Measurements from ENCODE around the gene PPP2R1A. TPM values are rescaled to one million over a fixed set of nuclear protein-coding genes. Genes with fewer than 3 reads are reported as not detected.

The PPP2R1A gene
- total RNA-seq, 1 donor from 2014 or later: 163 TPM

- intact Hi-C loops (cut with DNase I): loop anchor here (2.0 kb wide), 1 partner anchor 68 kb away; no protein-coding TSS in a partner anchor
These were observed 40.8 kb downstream of the PPP2R1A start for GRCh38 chr19:52230685-52231084.

DNA sequence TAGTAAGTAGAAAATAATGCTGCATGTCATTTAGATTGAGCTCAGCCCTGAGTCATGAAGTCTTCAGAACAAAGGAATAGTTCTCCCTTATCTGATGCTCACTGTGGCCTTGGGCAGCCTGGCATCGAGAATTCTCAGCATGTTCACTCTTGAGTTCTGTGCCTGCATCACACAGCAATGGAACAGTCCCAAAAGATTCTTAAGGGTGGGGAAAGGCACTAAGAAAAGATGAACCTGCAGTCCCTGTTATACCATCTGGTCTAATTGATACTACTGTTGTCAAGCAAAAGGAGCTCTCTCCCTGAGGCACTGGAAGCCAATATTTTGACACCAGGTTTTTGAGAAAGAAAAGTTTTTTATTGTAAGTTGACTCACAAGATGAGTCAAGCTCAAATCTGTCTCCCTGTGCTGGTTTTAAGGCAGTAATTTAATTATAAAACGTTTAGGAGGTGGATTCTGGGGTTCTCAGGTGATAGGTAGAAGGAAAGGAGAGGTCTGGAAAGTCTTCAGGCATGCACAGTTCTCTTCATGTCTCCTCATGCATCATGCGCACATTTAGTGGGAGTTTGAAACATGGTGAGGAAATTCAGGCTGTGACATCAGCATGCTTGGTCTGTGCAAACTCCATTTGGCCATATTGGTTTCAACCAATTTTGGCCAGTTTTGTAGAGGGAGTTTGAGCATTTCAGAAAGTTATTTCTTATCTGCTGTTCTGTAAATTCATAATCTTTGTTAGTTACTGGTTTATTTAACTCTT, 41.5 kb downstream of the PPP2R1A start:
- TF ChIP-seq POLR2AphosphoS5 (IDR thresholded peaks at IDR 0.05; ENCODE audit: insufficient read depth in 1 of 2, low read depth in 1 of 2): no peak
- no peak for TF ChIP-seq POLR2A (IDR thresholded peaks at IDR 0.05)
- TF ChIP-seq, protein P1, sequence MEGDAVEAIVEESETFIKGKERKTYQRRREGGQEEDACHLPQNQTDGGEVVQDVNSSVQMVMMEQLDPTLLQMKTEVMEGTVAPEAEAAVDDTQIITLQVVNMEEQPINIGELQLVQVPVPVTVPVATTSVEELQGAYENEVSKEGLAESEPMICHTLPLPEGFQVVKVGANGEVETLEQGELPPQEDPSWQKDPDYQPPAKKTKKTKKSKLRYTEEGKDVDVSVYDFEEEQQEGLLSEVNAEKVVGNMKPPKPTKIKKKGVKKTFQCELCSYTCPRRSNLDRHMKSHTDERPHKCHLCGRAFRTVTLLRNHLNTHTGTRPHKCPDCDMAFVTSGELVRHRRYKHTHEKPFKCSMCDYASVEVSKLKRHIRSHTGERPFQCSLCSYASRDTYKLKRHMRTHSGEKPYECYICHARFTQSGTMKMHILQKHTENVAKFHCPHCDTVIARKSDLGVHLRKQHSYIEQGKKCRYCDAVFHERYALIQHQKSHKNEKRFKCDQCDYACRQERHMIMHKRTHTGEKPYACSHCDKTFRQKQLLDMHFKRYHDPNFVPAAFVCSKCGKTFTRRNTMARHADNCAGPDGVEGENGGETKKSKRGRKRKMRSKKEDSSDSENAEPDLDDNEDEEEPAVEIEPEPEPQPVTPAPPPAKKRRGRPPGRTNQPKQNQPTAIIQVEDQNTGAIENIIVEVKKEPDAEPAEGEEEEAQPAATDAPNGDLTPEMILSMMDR (IDR thresholded peaks at IDR 0.05): no peak
- no peaks in the 10 kb centered on the region for H3K27me3 ChIP-seq
- no peak overlapping the region for H3K4me3 ChIP-seq
- intact Hi-C loops (cut with DNase I): loop anchor here (2.0 kb wide), 1 partner anchor 69 kb away; no protein-coding TSS in a partner anchor
- no peaks in the 10 kb centered on the region for H3K4me1 ChIP-seq
- H3K27ac ChIP-seq: no peak overlapping the region
- no peak for DNase-seq (ENCODE audit: extremely low spot score in 2 of 2)
- no peaks in the 10 kb centered on the region for H3K9me3 ChIP-seq
- H3K36me3 ChIP-seq: peaks cover 0 to 23% of the 10 kb centered on the region in 2 donors

More at GRCh38 chr19:52230685-52231084, 40.8 kb downstream of the PPP2R1A start:
- TF ChIP-seq, protein P1 (IDR thresholded peaks at IDR 0.05): no peak
- no peak for TF ChIP-seq POLR2AphosphoS5 (IDR thresholded peaks at IDR 0.05; ENCODE audit: insufficient read depth in 1 of 2, low read depth in 1 of 2)
- no peak for TF ChIP-seq POLR2A (IDR thresholded peaks at IDR 0.05)
- Histone ChIP-seq H3K27ac (no peak overlapping the region), H3K9me3 (no peaks in the 10 kb centered on the region), H3K4me3 (no peak overlapping the region), H3K36me3 (peaks cover 0 to 30% of the 10 kb centered on the region in 2 donors), H3K27me3 (no peaks in the 10 kb centered on the region), H3K4me1 (no peaks in the 10 kb centered on the region)
- no peak for DNase-seq (ENCODE audit: extremely low spot score in 2 of 2)

- no peaks in the 10 kb centered on the region for H3K9me3 ChIP-seq
- no peaks in the 10 kb centered on the region for H3K36me3 ChIP-seq
- no peak for DNase-seq (ENCODE audit: extremely low spot score in 2 of 2)
- H3K4me1 ChIP-seq: no peaks in the 10 kb centered on the region
- H3K4me3 ChIP-seq: no peak overlapping the region
- intact Hi-C loops (cut with DNase I): no loop called here
- H3K27me3 ChIP-seq: no peaks in the 10 kb centered on the region
- H3K27ac ChIP-seq: no peak overlapping the region
- TF ChIP-seq POLR2AphosphoS5 (IDR thresholded peaks at IDR 0.05; ENCODE audit: insufficient read depth in 1 of 2, low read depth in 1 of 2) (no peak), POLR2A (IDR thresholded peaks at IDR 0.05) (no peak)
- TF ChIP-seq, protein P1 (IDR thresholded peaks at IDR 0.05): no peak
These were observed 44.6 kb downstream of the PPP2R1A start for GRCh38 chr19:52234406-52234805.

- H3K27ac ChIP-seq: no peak overlapping the region
- H3K4me3 ChIP-seq: no peak overlapping the region
- no peak for DNase-seq (ENCODE audit: extremely low spot score in 2 of 2)
- H3K36me3 ChIP-seq: no peaks in the 10 kb centered on the region
- H3K4me1 ChIP-seq: no peaks in the 10 kb centered on the region
- intact Hi-C loops (cut with DNase I): no loop called here
- TF ChIP-seq, protein P1 (IDR thresholded peaks at IDR 0.05): no peak
- TF ChIP-seq POLR2AphosphoS5 (IDR thresholded peaks at IDR 0.05; ENCODE audit: insufficient read depth in 1 of 2, low read depth in 1 of 2): no peak
- no peak for TF ChIP-seq POLR2A (IDR thresholded peaks at IDR 0.05)
- H3K9me3 ChIP-seq: no peaks in the 10 kb centered on the region
- H3K27me3 ChIP-seq: no peaks in the 10 kb centered on the region
These were observed 47.3 kb downstream of the PPP2R1A start for GRCh38 chr19:52237197-52237596.

DNA sequence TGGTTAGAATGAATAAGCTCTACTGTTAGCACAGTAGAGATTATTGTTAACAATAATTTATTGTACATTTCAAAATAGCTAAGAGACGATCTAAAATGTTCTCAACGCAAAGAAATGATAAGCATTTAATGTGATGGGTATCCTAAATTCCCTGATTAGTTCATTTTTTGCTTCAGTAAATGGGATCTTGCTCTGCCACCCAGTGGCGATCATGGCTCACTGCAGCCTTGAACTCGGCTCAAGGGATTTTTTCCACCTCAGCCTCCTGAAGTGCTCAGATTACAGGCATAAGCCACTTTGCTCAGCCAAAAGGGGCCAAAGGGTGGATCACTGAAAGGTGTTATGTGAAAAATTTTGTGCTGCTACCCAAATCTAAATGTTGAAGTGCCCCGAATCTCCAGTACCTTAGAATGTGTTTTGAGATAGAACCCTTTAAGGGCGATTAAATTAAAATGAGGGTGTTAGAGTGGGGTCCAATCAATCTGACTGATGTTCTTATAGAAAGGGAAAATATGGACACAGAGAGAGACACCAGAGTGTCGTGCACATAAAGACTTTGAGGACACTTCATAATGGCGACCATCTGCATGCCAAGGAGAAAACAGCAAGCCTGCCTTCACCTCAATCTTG, 48.0 kb downstream of the PPP2R1A start:
- TF ChIP-seq POLR2A (IDR thresholded peaks at IDR 0.05): no peak
- TF ChIP-seq, protein P1 (IDR thresholded peaks at IDR 0.05): peak; percentile 64 to 83 (median 71)
- TF ChIP-seq POLR2AphosphoS5 (IDR thresholded peaks at IDR 0.05; ENCODE audit: insufficient read depth in 1 of 2, low read depth in 1 of 2): no peak
- Histone ChIP-seq H3K27ac (no peak overlapping the region), H3K4me1 (no peaks in the 10 kb centered on the region), H3K9me3 (no peaks in the 10 kb centered on the region), H3K4me3 (no peak overlapping the region), H3K36me3 (no peaks in the 10 kb centered on the region), H3K27me3 (no peaks in the 10 kb centered on the region)
- intact Hi-C loops (cut with DNase I): no loop called here
- DNase-seq (ENCODE audit: extremely low spot score in 2 of 2): no peak
